ENCODE results near the gene SRL. TPM values are rescaled to one million over a fixed set of nuclear protein-coding genes. Genes with fewer than 3 reads are reported as not detected.

Gene SRL
- total RNA-seq, 4 donors from 2014 or later: 0.67 to 1.1 (median 0.84) TPM

- no peak overlapping the region for H3K27ac ChIP-seq
- H3K36me3 ChIP-seq: no peaks in the 10 kb centered on the region
- 78 to 94% methylated on average over 2 of the region's 2 CpGs for WGBS, 2 donors
- H3K9me3 ChIP-seq: no peaks in the 10 kb centered on the region
- H3K4me1 ChIP-seq: no peaks in the 10 kb centered on the region
- H3K4me3 ChIP-seq (replicated peaks in 1 of 3): no peak overlapping the region
- no peaks in the 10 kb centered on the region for H3K27me3 ChIP-seq
- intact Hi-C loops (cut with DNase I): no loop called here
- TF ChIP-seq, protein P1, sequence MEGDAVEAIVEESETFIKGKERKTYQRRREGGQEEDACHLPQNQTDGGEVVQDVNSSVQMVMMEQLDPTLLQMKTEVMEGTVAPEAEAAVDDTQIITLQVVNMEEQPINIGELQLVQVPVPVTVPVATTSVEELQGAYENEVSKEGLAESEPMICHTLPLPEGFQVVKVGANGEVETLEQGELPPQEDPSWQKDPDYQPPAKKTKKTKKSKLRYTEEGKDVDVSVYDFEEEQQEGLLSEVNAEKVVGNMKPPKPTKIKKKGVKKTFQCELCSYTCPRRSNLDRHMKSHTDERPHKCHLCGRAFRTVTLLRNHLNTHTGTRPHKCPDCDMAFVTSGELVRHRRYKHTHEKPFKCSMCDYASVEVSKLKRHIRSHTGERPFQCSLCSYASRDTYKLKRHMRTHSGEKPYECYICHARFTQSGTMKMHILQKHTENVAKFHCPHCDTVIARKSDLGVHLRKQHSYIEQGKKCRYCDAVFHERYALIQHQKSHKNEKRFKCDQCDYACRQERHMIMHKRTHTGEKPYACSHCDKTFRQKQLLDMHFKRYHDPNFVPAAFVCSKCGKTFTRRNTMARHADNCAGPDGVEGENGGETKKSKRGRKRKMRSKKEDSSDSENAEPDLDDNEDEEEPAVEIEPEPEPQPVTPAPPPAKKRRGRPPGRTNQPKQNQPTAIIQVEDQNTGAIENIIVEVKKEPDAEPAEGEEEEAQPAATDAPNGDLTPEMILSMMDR (IDR thresholded peaks at IDR 0.05): no peak
- no peak for TF ChIP-seq POLR2A (IDR thresholded peaks at IDR 0.05)
- DNase-seq: no peak
These were observed 66.0 kb downstream of the SRL start for GRCh38 chr16:4175849-4176248.

DNA sequence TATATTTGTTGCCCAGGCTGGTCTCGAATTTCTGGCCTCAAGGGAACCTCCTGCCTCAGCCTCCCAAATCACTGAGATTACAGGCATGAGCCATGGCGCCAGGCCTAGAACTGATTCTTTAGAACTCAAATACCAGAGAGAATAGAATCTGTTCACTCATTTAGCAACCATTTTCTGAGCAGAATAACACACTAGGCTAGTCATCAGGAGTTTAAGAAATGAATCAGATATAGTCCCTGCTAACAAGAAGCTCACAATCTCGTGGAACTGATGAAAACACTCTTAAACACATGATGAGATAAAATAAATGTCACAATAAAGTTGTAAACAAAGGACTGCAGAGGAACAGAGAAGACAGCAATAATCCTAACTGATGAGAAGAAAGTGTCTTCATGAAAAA lies 69.8 kb downstream of the SRL start:
- Histone ChIP-seq H3K4me1 (no peaks in the 10 kb centered on the region), H3K27me3 (no peaks in the 10 kb centered on the region), H3K27ac (no peak overlapping the region), H3K36me3 (no peaks in the 10 kb centered on the region), H3K4me3 (replicated peaks in 1 of 3) (no peak overlapping the region), H3K9me3 (no peaks in the 10 kb centered on the region)
- intact Hi-C loops (cut with DNase I): no loop called here
- DNase-seq: no peak
- no peak for TF ChIP-seq POLR2A (IDR thresholded peaks at IDR 0.05)
- TF ChIP-seq, protein P1 (IDR thresholded peaks at IDR 0.05): no peak
- 76 to 85% methylated on average over 3 of the region's 3 CpGs for WGBS, 2 donors

DNA sequence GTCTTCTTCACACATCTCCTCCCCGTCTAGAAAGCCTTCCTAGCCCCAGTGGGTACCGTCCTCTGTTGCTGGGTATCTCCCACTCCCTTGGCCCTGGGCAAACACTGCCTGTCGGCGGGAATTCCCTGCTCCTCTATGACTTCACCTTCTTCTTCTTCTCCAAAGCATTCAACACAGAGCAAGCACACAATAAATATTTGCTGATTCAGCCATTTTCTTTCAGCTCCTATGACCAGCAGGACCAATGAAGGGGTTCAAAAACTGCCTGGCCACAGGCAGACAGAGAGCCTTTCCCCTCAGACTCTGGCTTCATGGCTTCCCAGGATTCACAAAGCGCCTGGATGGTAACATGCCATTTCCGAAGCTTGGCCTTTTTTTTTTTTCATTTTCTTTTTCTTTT lies 72.5 kb downstream of the SRL start:
- Histone ChIP-seq H3K27me3 (no peaks in the 10 kb centered on the region), H3K4me3 (replicated peaks in 1 of 3) (no peak overlapping the region), H3K9me3 (no peaks in the 10 kb centered on the region), H3K27ac (no peak overlapping the region), H3K4me1 (no peaks in the 10 kb centered on the region), H3K36me3 (no peaks in the 10 kb centered on the region)
- no peak for DNase-seq
- TF ChIP-seq POLR2A (IDR thresholded peaks at IDR 0.05): no peak
- TF ChIP-seq, protein P1 (IDR thresholded peaks at IDR 0.05): no peak
- intact Hi-C loops (cut with DNase I): no loop called here
- WGBS, 2 donors: 89 to 92% methylated on average over 6 of the region's 6 CpGs

GRCh38 chr16:4166821-4167220 lies 75.1 kb downstream of the SRL start:
- intact Hi-C loops (cut with DNase I): no loop called here
- Histone ChIP-seq H3K27me3 (no peaks in the 10 kb centered on the region), H3K36me3 (no peaks in the 10 kb centered on the region), H3K27ac (no peak overlapping the region), H3K4me3 (replicated peaks in 1 of 3) (no peak overlapping the region), H3K9me3 (no peaks in the 10 kb centered on the region), H3K4me1 (no peaks in the 10 kb centered on the region)
- no peak for TF ChIP-seq POLR2A (IDR thresholded peaks at IDR 0.05)
- TF ChIP-seq, protein P1 (IDR thresholded peaks at IDR 0.05): no peak
- no peak for DNase-seq
- 90% methylated on average over 4 of the region's 4 CpGs for WGBS, 2 donors

- 85 to 87% methylated on average over 7 of the region's 7 CpGs for WGBS, 2 donors
- TF ChIP-seq, protein P1 (IDR thresholded peaks at IDR 0.05): no peak
- no peak for TF ChIP-seq POLR2A (IDR thresholded peaks at IDR 0.05)
- Histone ChIP-seq H3K27ac (no peak overlapping the region), H3K9me3 (no peaks in the 10 kb centered on the region), H3K36me3 (no peaks in the 10 kb centered on the region), H3K27me3 (no peaks in the 10 kb centered on the region), H3K4me3 (replicated peaks in 1 of 3) (no peak overlapping the region), H3K4me1 (no peaks in the 10 kb centered on the region)
- intact Hi-C loops (cut with DNase I): no loop called here
- DNase-seq: no peak
These were observed 81.0 kb downstream of the SRL start for GRCh38 chr16:4160658-4161430.
